Testis (tissue), 2 donors: ENCODE results near the gene DCAF8L1.
"Not testable (repeated sequence)": the region's sequence is repeated elsewhere in the genome, so short reads cannot be mapped to it uniquely, and the experiment has no call there.

Experiments
- CTCF ChIP-seq, 3 experiments: fragments of 450-650 bp in 2 of 3; fragments of 200-600 bp in 1 of 3; sonication (generic) in 1 of 3; IDR thresholded peaks; one replicate each; pipeline ENCODE4 v1.5.1; 2016 to 2019; ENCODE audit warnings: antibody characterized with exemption in 3 of 3, mild to moderate bottlenecking in 2 of 3, moderate library complexity in 1 of 3
- POLR2A ChIP-seq: fragments of 450-650 bp; IDR thresholded peaks from one replicate; pipeline ENCODE4 v1.6.1; 2017; ENCODE audit warnings: antibody characterized with exemption, mild to moderate bottlenecking, moderate library complexity

DNA sequence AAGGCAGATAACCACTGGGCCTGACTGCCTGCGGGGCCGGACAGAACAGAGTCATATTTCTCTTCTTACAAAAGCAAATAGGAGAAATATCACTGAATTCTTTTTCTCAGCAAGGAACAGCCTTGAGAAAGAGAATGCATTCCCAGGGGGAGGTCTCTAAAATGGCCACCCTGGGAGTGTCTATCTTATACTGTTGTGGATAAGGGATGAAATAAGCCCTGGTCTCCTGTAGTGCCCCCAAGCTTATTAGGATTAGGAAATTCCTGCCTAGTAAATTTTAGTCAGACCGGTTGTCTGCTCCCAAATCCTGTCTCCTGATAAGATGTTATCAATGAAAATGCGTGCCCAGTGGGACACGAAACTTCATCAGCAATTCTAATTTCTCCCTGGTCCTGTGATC is 20.8 kb downstream of the DCAF8L1 start:
- not testable (repeated sequence) for TF ChIP-seq CTCF (IDR thresholded peaks at IDR 0.05); POLR2A
